GM12878 (cell line): ENCODE data around the gene TENT4B. TPM values are rescaled to one million over a fixed set of nuclear protein-coding genes. Genes with fewer than 3 reads are reported as not detected.

Experiments used
- ATF2 ChIP-seq: IDR thresholded peaks from 2 replicates; pipeline ENCODE4 v1.6.1; 2012; ENCODE audit warnings: low read length, inconsistent platforms
- BHLHE40 ChIP-seq, 2 experiments: fragments of 450-650 bp in 1 of 2; IDR thresholded peaks; 2 replicates each; pipeline ENCODE4 v1.6.1; 2011 to 2017; ENCODE audit warnings: low read depth in 2 of 2, borderline replicate concordance in 1 of 2, improper control_type of control experiment in 1 of 2, low read length in 1 of 2, mild to moderate bottlenecking in 1 of 2
- CHD4 ChIP-seq: fragments of 200-600 bp; sonication (generic); IDR thresholded peaks from 2 replicates; pipeline ENCODE4 v1.6.1; 2016; ENCODE audit warnings: mild to moderate bottlenecking
- CREM ChIP-seq: IDR thresholded peaks from 2 replicates; pipeline ENCODE4 v1.6.1; 2014; ENCODE audit warnings: antibody characterized with exemption, low read depth
- FOXK2 ChIP-seq: fragments of 450-650 bp; IDR thresholded peaks from 2 replicates; pipeline ENCODE4 v1.6.1; 2017; ENCODE audit warnings: mild to moderate bottlenecking, moderate library complexity
- GABPA ChIP-seq: IDR thresholded peaks from 2 replicates; pipeline ENCODE4 v1.6.1; 2014; ENCODE audit warnings: antibody characterized with exemption, low read depth, mild to moderate bottlenecking, inconsistent platforms
- GATAD2B ChIP-seq: fragments of 450-650 bp; conservative IDR thresholded peaks from 2 replicates; pipeline ENCODE4 v1.6.1; 2017; ENCODE audit warnings: low read depth, mild to moderate bottlenecking, moderate library complexity
- HCFC1 ChIP-seq: fragments of 150-350 bp; IDR thresholded peaks from 2 replicates; pipeline ENCODE4 v1.6.1; 2014; ENCODE audit warnings: low read length
- JUNB ChIP-seq: IDR thresholded peaks from 2 replicates; pipeline ENCODE4 v1.6.1; 2016; ENCODE audit warnings: antibody characterized with exemption, mild to moderate bottlenecking
- KDM1A ChIP-seq: fragments of 200-600 bp; sonication (generic); IDR thresholded peaks from 2 replicates; pipeline ENCODE4 v1.6.1; 2016; ENCODE audit warnings: borderline replicate concordance
- NRF1 ChIP-seq: conservative IDR thresholded peaks from 2 replicates; pipeline ENCODE4 v1.6.1; 2011; ENCODE audit warnings: mild to moderate bottlenecking, low read depth, low read length, improper control_type of control experiment
- POLR2AphosphoS5 ChIP-seq: IDR thresholded peaks from 2 replicates; pipeline ENCODE4 v1.6.1; 2011; ENCODE audit warnings: mild to moderate bottlenecking, low read length, inconsistent platforms
- SIN3A ChIP-seq: IDR thresholded peaks from 2 replicates; pipeline ENCODE4 v1.6.1; 2012; ENCODE audit warnings: low read depth, low read length, improper control_type of control experiment
- TCF12 ChIP-seq: IDR thresholded peaks from 2 replicates; pipeline ENCODE4 v1.6.1; 2011; ENCODE audit warnings: low read depth, mild to moderate bottlenecking, low read length
- TCF7 ChIP-seq: IDR thresholded peaks from 2 replicates; pipeline ENCODE4 v1.6.1; 2014; ENCODE audit warnings: antibody characterized with exemption, borderline replicate concordance
- WRNIP1 ChIP-seq: IDR thresholded peaks from 2 replicates; pipeline ENCODE4 v1.6.1; 2011; ENCODE audit warnings: low read depth, low read length, improper control_type of control experiment, borderline replicate concordance
- ZBTB11 ChIP-seq: fragments of 450-650 bp; formaldehyde crosslinking; IDR thresholded peaks from 2 replicates; pipeline ENCODE4 v1.5.0; 2022; ENCODE audit warnings: mild to moderate bottlenecking, missing genetic modification characterization
- polyA plus RNA-seq, 11 experiments: library from polyadenylated mRNA; depleted of rRNA in 4 of 11; unstranded in 6 of 11; stranded (reverse) in 5 of 11; fragments of >200 nt; fragmentation: Nextera tagmentation in 4 of 11; fragmentation: Illumina TruSeq in 1 of 11; extraction: Ambion mirVana in 4 of 11; extraction: Trizol in 1 of 11; gene quantifications; 1 replicate in 1 of 11; 2 replicates in 10 of 11; pipeline versions ENCODE4 v1.2.1 to v1.2.3, GENCODE V29; 2011 to 2016; ENCODE audit warnings: inconsistent platforms in 2 of 11, missing spikeins in 2 of 11, low read depth in 1 of 11
- total RNA-seq, 4 experiments: library from RNA; depleted of rRNA in 3 of 4; stranded (reverse); fragments of >200 nt in 3 of 4; fragmentation: Illumina TruSeq in 1 of 4; extraction: Trizol in 1 of 4; gene quantifications; 2 replicates each; pipeline versions ENCODE4 v1.2.1 to v1.2.3, GENCODE V29; 2013 to 2021
- TF ChIP-seq, protein P1 (sequence below): fragments of 450-650 bp; formaldehyde crosslinking; IDR thresholded peaks from 2 replicates; pipeline ENCODE4 v1.4.0; 2020; ENCODE audit warnings: mild to moderate bottlenecking, moderate library complexity
- TF ChIP-seq, protein P2 (sequence below), 3 experiments: IDR thresholded peaks in 2 of 3; conservative IDR thresholded peaks in 1 of 3; 2 replicates each; pipeline ENCODE4 v1.5.1; 2011; ENCODE audit warnings: low read depth in 3 of 3, low read length in 3 of 3, mild to moderate bottlenecking in 3 of 3, control low read depth in 2 of 3, moderate library complexity in 2 of 3, inconsistent platforms in 1 of 3, mixed read lengths in 1 of 3; ENCODE audit not compliant: control insufficient read depth in 2 of 3, insufficient read depth in 1 of 3; ENCODE audit errors: extremely low read depth in 1 of 3
- TF ChIP-seq, protein P3 (sequence below): IDR thresholded peaks from 2 replicates; pipeline ENCODE4 v1.6.1; 2012; ENCODE audit warnings: low read depth, low read length, improper control_type of control experiment

Gene TENT4B
- total and polyA plus RNA-seq, 10 of the 15 experiments (the other 5 are each of a cell fraction or from before 2014, with no cell fraction given) = 4.4 to 16.7 (median 10.8) TPM

DNA sequence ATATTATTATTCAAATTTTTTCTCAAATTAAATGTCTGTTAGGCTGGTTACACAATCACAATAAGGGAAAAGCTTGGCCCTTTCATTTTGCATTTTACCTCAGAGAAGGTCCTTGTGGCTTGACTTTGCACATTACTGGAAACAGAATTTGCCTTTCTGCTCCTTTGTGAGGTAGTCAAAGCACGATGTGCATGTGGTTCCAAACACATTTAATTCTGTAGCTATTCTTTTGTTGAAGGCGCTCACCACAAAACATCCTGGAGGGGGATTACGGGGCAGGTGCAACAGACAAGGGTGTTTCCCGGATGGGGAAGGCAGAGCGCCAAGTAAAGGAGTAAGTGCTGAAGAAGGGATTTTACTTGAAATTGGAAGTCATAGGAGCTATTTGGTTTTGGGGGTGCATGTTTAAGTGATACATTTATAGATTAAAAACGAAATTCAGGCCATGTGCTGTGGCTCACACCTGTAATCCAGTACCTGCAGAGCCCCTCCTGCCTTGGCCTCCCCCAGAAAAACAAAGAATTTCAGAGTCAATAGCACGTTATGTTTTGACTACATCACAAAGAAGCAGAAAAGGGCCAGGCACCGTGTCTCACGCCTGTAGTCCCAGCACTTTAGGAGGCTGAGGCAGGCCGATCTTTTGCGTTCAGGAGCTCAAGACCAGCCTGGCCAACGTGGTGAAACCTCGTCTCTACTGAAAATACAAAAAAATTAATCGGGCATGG lies 31.2 kb upstream of the TENT4B start (continued):
- peak; percentile 76; the same call in 1 of the 2 replicates for TF ChIP-seq ATF2
- TF ChIP-seq WRNIP1 = no peak
- peak; percentile 36; the same call in 1 of the 2 replicates for TF ChIP-seq JUNB
- TF ChIP-seq, protein P1, sequence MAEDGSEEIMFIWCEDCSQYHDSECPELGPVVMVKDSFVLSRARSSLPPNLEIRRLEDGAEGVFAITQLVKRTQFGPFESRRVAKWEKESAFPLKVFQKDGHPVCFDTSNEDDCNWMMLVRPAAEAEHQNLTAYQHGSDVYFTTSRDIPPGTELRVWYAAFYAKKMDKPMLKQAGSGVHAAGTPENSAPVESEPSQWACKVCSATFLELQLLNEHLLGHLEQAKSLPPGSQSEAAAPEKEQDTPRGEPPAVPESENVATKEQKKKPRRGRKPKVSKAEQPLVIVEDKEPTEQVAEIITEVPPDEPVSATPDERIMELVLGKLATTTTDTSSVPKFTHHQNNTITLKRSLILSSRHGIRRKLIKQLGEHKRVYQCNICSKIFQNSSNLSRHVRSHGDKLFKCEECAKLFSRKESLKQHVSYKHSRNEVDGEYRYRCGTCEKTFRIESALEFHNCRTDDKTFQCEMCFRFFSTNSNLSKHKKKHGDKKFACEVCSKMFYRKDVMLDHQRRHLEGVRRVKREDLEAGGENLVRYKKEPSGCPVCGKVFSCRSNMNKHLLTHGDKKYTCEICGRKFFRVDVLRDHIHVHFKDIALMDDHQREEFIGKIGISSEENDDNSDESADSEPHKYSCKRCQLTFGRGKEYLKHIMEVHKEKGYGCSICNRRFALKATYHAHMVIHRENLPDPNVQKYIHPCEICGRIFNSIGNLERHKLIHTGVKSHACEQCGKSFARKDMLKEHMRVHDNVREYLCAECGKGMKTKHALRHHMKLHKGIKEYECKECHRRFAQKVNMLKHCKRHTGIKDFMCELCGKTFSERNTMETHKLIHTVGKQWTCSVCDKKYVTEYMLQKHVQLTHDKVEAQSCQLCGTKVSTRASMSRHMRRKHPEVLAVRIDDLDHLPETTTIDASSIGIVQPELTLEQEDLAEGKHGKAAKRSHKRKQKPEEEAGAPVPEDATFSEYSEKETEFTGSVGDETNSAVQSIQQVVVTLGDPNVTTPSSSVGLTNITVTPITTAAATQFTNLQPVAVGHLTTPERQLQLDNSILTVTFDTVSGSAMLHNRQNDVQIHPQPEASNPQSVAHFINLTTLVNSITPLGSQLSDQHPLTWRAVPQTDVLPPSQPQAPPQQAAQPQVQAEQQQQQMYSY (CRISPR knock-in tag) = no peak
- TF ChIP-seq POLR2AphosphoS5 = no peak
- no peak for TF ChIP-seq SIN3A
- no peak for TF ChIP-seq TCF7
- peak; percentile 46; the same call in 1 of the 2 replicates for TF ChIP-seq GABPA
- TF ChIP-seq KDM1A = no peak
- TF ChIP-seq ZBTB11 = no peak
- TF ChIP-seq FOXK2 = 0 out of 2 replicates have a peak, but pooled peaks have one; percentile 6
- peak; percentile 93 for TF ChIP-seq TCF12
- TF ChIP-seq GATAD2B = no peak
- TF ChIP-seq, protein P2, sequence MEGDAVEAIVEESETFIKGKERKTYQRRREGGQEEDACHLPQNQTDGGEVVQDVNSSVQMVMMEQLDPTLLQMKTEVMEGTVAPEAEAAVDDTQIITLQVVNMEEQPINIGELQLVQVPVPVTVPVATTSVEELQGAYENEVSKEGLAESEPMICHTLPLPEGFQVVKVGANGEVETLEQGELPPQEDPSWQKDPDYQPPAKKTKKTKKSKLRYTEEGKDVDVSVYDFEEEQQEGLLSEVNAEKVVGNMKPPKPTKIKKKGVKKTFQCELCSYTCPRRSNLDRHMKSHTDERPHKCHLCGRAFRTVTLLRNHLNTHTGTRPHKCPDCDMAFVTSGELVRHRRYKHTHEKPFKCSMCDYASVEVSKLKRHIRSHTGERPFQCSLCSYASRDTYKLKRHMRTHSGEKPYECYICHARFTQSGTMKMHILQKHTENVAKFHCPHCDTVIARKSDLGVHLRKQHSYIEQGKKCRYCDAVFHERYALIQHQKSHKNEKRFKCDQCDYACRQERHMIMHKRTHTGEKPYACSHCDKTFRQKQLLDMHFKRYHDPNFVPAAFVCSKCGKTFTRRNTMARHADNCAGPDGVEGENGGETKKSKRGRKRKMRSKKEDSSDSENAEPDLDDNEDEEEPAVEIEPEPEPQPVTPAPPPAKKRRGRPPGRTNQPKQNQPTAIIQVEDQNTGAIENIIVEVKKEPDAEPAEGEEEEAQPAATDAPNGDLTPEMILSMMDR (IDR thresholded peaks at IDR 0.05 in 2 of 3, conservative IDR thresholded peaks at IDR 0.05 in 1 of 3; ENCODE audit: control insufficient read depth in 2 of 3, extremely low read depth in 1 of 3, insufficient read depth in 1 of 3, low read depth in 3 of 3, low read length in 3 of 3) = no peak
- peak; percentile 63; the same call in 1 of the 2 replicates for TF ChIP-seq CREM
- no peak for TF ChIP-seq CHD4
- TF ChIP-seq HCFC1 = no peak
- peak; percentile 86 to 87 for TF ChIP-seq BHLHE40 (IDR thresholded peaks at IDR 0.05; ENCODE audit: borderline replicate concordance in 1 of 2, low read depth in 2 of 2, low read length in 1 of 2)
- no peak for TF ChIP-seq NRF1
- TF ChIP-seq, protein P3, sequence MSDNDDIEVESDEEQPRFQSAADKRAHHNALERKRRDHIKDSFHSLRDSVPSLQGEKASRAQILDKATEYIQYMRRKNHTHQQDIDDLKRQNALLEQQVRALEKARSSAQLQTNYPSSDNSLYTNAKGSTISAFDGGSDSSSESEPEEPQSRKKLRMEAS = no peak; the same call in 1 of the 2 replicates
